Astrocyte of the cerebellum (primary cell): Measurements from ENCODE around the gene UBE3D.

Source experiments
- DNase-seq: peaks from one replicate; pipeline ENCODE4 v3.0.0-alpha.2; 2011; ENCODE audit warnings: low read depth
- H3K4me3 ChIP-seq: 2 replicates; pipeline ENCODE4 v1.5.1; 2011; ENCODE audit warnings: mild to moderate bottlenecking, low read depth, low read length, moderate library complexity
- CTCF ChIP-seq: IDR thresholded peaks from 2 replicates; pipeline ENCODE4 v1.5.1; 2012; ENCODE audit warnings: low read length, low read depth, moderate library complexity, mild to moderate bottlenecking; ENCODE audit errors: missing control alignments
- in situ Hi-C: cut with HindIII; loops from 2 replicates; pipeline ENCODE4 v1.10.0; 2017; ENCODE audit warnings: low sequenced_read_pairs

Gene UBE3D

GRCh38 chr6:83008626-83009025, 57.0 kb downstream of the UBE3D start:
- DNase-seq = no peak
- H3K4me3 ChIP-seq = no peak overlapping the region
- in situ Hi-C loops = no loop called here
- no peak for TF ChIP-seq CTCF

- no peak for TF ChIP-seq CTCF
- H3K4me3 ChIP-seq = no peak overlapping the region
- no peak for DNase-seq
- in situ Hi-C loops = no loop called here
These were observed 59.3 kb downstream of the UBE3D start for GRCh38 chr6:83006270-83006905.

- TF ChIP-seq CTCF = no peak
- no peak for DNase-seq
- H3K4me3 ChIP-seq = no peak overlapping the region
- in situ Hi-C loops = no loop called here
These were observed 69.5 kb downstream of the UBE3D start for GRCh38 chr6:82996156-82996555.

GRCh38 chr6:82995066-82995465, 70.6 kb downstream of the UBE3D start:
- TF ChIP-seq CTCF = no peak
- no peak for DNase-seq
- no peak overlapping the region for H3K4me3 ChIP-seq
- in situ Hi-C loops = no loop called here

GRCh38 chr6:82989736-82990290, 75.8 kb downstream of the UBE3D start:
- in situ Hi-C loops = no loop called here
- DNase-seq = no peak
- TF ChIP-seq CTCF = no peak

GRCh38 chr6:82988930-82989351, 76.7 kb downstream of the UBE3D start:
- H3K4me3 ChIP-seq = no peak overlapping the region
- in situ Hi-C loops = no loop called here
- TF ChIP-seq CTCF = no peak
- DNase-seq = no peak

More at GRCh38 chr6:82989736-82990290, 75.8 kb downstream of the UBE3D start:
- no peak overlapping the region for H3K4me3 ChIP-seq
